ENCODE data around the gene GPX3. TPM values are rescaled to one million over a fixed set of nuclear protein-coding genes. Genes with fewer than 3 reads are reported as not detected.

Gene GPX3
- total RNA-seq, 1 donor from 2014 or later = 102 TPM

GRCh38 chr5:151056379-151057325 is 36.3 kb downstream of the GPX3 start:
- DNase-seq (ENCODE audit: low read depth) = no peak

- no peak for DNase-seq (ENCODE audit: low read depth)
Measured at GRCh38 chr5:151058301-151058700, 37.9 kb downstream of the GPX3 start.

- peak; percentile 74 for DNase-seq (ENCODE audit: low read depth)
Measured at GRCh38 chr5:151058891-151059489, 38.6 kb downstream of the GPX3 start.

GRCh38 chr5:151060742-151061141 is 40.4 kb downstream of the GPX3 start:
- no peak for DNase-seq (ENCODE audit: low read depth)

GRCh38 chr5:151062405-151063141 is 42.2 kb downstream of the GPX3 start:
- DNase-seq (ENCODE audit: low read depth) = no peak

GRCh38 chr5:151063142-151063989 is 43.0 kb downstream of the GPX3 start:
- peak; percentile 92 for DNase-seq (ENCODE audit: low read depth)

- DNase-seq (ENCODE audit: low read depth) = no peak
Measured at GRCh38 chr5:151064916-151065499, 44.6 kb downstream of the GPX3 start.

GRCh38 chr5:151065609-151066008 is 45.2 kb downstream of the GPX3 start:
- DNase-seq (ENCODE audit: low read depth) = no peak

- no peak for DNase-seq (ENCODE audit: low read depth)
Measured at GRCh38 chr5:151066920-151067319, 46.5 kb downstream of the GPX3 start.

- peak; percentile 66 for DNase-seq (ENCODE audit: low read depth)
Measured at GRCh38 chr5:151067632-151068432, 47.4 kb downstream of the GPX3 start.

- peak; percentile 57 for DNase-seq (ENCODE audit: low read depth)
Measured at GRCh38 chr5:151068433-151069197, 48.2 kb downstream of the GPX3 start.

- DNase-seq (ENCODE audit: low read depth) = no peak
Measured at GRCh38 chr5:151070449-151070848, 50.1 kb downstream of the GPX3 start.

GRCh38 chr5:151071021-151071420 is 50.6 kb downstream of the GPX3 start:
- no peak for DNase-seq (ENCODE audit: low read depth)

- no peak for DNase-seq (ENCODE audit: low read depth)
Measured at GRCh38 chr5:151071848-151072629, 51.6 kb downstream of the GPX3 start.

GRCh38 chr5:151072630-151073025 is 52.2 kb downstream of the GPX3 start:
- peak; percentile 99 for DNase-seq (ENCODE audit: low read depth)

- DNase-seq (ENCODE audit: low read depth) = no peak
Measured at GRCh38 chr5:151073280-151073679, 52.9 kb downstream of the GPX3 start.

GRCh38 chr5:151074557-151074956 is 54.2 kb downstream of the GPX3 start:
- DNase-seq (ENCODE audit: low read depth) = no peak

- peak; percentile 92 for DNase-seq (ENCODE audit: low read depth)
Measured at GRCh38 chr5:151075698-151076331, 55.4 kb downstream of the GPX3 start.

Measured in renal cortical epithelial cell (primary cell).